Activated CD4-positive, alpha-beta T cell treated with anti-CD3 and anti-CD28 coated beads, Interleukin-2, amount 50 U/mL, for 1 hour (primary cell): ENCODE data around the gene KBTBD7.

Source experiments
- DNase-seq: peaks from one replicate; pipeline ENCODE4 v3.0.0-alpha.2; 2020

The KBTBD7 gene, protein sequence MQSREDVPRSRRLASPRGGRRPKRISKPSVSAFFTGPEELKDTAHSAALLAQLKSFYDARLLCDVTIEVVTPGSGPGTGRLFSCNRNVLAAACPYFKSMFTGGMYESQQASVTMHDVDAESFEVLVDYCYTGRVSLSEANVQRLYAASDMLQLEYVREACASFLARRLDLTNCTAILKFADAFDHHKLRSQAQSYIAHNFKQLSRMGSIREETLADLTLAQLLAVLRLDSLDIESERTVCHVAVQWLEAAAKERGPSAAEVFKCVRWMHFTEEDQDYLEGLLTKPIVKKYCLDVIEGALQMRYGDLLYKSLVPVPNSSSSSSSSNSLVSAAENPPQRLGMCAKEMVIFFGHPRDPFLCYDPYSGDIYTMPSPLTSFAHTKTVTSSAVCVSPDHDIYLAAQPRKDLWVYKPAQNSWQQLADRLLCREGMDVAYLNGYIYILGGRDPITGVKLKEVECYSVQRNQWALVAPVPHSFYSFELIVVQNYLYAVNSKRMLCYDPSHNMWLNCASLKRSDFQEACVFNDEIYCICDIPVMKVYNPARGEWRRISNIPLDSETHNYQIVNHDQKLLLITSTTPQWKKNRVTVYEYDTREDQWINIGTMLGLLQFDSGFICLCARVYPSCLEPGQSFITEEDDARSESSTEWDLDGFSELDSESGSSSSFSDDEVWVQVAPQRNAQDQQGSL

GRCh38 chr13:41193919-41194824, at the start of gene KBTBD7:
Gene KBTBD7 (minus strand): TSS chr13:41194569. CDS start chr13:41194257, 312 bp downstream.
- peak; percentile 84 for DNase-seq

- DNase-seq = no peak
Measured at GRCh38 chr13:41241626-41242025, 47.3 kb upstream of the KBTBD7 start.

DNA sequence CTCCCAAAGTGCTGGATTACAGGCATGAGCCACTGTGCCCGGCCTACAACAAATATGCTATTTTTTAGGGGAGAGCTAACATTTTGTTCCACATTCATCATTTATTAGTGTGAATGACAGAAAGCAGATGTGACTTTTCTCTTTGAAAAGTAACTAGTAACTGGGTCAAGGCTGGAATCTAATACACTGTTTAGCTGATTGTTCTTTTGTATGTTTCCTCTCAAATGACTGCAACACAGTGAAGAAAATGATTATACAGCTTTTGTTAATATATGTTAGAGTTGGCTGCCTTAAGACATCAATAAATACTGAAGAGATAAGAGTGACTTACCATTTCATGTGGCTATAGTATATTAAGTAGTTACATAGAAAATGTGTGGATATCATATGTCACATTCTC, 42.0 kb upstream of the KBTBD7 start:
- no peak for DNase-seq

DNA sequence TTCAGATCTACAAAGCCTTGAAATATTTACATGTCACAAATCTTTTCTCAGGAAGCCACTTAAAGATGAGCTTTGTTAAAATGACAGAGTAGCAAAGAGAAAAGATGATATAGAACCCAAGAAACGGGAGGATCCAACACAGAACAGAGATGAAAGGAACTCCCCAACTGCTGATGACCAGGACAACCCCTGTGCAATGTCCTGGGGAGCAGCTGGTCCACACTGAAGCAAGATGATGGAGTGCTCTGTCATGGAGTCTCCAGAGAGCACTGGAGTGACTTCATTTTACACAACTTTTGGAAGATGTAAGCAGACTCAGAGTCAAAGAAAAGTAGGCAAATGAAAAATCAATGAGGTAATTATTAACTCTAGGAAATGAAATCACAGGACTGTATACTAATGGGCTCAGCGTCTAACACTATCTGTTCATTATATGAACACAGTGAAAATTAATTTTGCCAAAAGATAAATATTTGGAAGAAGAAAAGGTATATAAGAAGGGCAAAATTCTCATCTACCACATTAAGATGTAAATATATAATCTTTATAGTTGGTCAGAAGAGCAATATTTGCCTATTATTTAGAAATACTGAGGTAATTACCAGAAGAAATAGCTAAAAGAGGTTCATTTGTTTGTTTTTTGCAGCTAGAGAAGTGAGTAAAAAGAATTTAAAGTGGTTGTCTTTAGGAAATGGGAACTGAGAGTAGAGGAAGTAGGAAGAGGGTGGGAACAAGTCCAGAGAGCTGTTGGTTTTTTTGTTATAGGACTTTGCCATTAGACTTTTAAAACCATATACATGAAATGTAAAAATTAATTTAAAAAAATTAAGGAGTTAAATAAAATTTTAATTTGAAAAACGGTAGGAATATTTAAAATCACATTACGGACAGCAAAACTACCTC, 38.5 kb upstream of the KBTBD7 start:
- no peak for DNase-seq

DNA sequence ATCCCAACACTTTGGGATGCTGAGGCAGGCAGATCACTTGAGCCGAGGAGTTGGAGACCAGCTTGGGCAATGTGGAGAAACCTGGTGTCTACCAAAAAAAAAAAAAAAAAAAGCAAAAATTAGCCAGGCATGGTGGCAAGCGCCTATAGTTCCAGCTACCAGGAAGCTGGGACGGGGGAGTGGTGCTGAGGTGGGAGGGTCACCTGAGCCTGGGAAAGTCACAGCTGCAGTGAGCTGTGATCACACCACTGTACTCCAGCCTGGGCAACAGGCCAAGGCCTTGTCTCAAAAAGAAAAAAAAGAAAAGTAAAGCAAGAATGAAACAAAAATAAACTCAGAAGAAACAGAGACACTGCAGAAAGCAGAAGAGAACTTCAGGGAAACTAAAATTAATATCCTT, 37.4 kb upstream of the KBTBD7 start:
- no peak for DNase-seq

DNA sequence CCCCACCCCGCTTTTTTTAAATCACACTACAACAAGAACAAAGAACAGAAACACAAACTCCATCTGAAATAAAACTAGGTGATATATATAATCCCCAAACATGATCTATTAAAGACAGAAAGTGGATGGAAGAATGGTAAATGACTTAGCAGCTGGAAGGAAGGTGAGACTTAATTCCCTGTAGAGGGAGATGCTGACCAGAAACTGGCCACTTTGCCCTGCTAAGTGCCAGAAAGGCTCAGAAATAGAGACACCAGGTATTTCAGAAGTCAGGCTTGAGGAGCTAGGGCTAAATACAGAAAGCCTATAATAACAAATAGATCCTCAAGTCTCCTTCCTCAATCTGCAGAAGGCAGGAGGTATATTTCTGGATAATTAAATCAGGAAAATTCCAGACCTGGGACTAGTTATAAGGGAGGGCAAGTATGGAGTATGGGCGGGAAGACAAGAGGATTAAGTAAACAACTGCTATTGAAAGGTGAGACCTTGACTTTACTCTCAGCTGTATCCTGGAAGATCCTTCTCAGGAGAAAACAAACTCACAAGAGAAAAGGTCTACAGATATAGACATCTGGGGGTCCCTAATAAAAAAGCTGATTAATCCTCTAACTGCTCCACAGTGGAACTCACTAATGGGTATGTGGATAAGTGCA, 36.8 kb upstream of the KBTBD7 start:
- DNase-seq = no peak

GRCh38 chr13:41229356-41229755, 35.0 kb upstream of the KBTBD7 start:
- no peak for DNase-seq

DNA sequence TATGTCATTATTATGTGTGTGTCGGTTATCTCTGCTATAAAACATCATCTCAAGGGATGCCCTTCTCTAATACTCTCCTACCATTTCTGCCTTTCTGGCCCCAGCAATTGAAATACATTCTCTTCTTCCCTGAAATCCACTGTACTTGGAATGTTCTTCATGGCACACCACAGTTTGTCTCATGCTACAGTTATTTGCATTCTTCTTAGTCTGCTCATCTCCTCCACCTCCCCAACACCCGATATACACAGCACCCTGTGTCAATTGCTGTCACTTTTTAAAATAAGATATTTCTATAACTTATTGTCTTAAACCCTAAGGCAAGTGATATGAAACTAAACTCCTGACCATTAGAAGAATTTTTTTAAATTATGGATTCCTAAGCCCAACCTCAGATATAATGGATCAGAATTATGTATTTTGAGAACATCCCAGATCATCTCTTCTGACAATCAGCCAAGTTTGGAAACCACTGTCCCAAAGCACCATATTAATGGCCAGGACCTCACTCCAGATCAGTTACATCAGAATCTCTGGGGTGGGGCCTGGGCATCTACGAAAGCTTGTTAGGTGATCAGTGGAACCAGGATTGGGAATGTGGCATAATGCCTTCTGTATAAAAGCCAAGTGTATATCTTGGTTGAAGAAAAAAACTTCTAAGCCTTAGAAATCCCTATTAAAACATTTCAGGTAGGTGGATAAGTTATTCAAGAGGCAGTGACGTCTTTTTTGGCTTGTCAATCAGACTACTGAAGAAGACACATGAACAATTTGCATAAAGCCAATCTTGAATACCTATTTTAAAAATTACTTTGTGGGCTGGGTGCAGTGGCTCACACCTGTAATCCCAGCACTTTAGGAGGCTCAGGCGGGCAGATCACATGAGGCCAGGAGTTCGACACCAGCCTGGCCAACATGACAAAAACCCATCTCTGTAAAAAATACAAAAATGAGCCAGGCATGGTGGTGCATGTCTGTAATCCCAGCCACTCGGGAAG, 30.0 kb upstream of the KBTBD7 start:
- DNase-seq = no peak

DNA sequence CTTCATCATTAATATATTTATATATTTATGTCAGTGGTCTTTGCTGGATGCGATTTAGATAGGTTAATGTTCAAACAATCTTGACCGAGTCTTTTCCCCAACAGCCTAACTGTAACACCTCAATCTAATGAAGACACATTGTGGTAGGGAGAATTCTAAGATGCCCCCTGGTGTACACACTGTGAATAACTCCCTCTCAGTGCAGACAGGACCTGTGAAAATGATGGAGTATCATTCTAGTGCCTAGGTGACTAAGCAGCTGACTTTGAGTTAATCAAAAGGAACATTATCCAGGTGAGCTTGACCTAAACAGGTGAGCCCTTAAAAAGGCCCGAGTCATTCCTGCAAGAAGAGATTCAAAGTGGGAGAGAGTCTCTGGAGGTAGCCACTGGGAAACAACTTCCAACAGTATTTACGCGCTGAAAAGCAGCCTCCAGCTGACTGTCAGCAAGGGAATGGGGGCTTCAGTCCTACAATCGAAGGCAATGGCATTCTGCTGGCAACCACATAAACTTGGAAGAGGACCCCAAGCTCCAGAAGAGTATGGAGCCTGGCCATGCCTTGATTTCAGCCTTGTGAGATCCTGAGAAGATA, 28.0 kb upstream of the KBTBD7 start:
- peak; percentile 40 for DNase-seq

GRCh38 chr13:41220401-41220800, 26.0 kb upstream of the KBTBD7 start:
- DNase-seq = no peak

DNA sequence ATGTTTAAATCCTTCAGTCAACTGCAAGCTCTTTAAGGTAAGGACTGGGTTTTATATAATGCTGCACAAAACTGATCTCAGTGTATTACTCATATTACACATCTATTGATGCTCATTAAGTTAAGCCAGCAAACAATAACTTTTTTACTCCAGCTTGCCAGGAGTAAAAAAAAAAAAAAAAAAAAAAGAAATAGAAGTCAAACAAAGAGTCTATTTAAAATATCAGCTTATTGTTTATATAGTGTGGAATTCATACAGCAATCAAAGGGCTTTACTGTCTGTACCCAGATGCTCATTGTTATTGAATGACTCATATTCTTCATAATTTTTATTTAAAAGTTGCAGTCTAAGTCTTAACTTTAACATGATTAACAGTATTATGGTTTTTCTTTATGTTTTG, 21.8 kb upstream of the KBTBD7 start:
- DNase-seq = no peak

DNA sequence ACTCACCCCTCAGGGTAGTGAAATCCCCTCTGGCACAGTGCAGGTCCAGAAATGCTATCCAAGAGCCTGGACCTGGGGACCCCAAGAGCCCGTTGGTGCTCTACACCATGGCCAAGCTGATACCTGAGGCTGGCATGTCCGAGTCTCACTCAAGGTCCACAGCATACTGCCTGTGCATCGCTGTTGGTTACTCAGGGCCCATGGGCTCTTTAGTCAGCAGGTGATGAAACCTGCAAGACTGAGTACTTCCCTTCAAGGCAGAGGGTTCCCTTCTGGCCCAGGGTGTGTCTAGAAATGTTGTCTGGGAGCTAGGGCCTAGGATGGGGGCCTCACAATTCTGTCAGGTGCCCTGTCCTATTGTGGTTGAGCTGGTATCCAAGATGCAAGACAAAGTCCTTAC, 19.6 kb upstream of the KBTBD7 start:
- DNase-seq = no peak

DNA sequence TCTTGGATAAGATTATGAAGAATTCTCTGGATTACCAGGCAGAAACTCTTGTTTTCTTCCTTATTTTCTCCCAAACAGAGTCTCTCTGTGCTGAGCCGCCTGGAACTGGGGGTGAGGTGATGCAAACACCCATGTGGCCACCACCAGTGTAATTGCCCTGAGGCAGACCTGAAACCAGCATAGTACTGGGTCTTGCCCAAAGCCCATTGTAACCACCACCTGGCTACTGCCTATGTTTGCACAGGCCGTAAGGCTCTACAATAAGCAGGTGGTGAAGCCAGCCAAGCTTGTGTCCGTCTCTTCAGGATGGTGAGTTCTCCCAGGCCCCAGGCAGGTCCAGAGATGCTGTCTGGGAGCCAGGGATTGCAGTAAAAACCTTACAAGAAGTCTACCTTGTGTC, 18.9 kb upstream of the KBTBD7 start:
- DNase-seq = no peak

GRCh38 chr13:41212881-41213280, 18.5 kb upstream of the KBTBD7 start:
- no peak for DNase-seq

DNA sequence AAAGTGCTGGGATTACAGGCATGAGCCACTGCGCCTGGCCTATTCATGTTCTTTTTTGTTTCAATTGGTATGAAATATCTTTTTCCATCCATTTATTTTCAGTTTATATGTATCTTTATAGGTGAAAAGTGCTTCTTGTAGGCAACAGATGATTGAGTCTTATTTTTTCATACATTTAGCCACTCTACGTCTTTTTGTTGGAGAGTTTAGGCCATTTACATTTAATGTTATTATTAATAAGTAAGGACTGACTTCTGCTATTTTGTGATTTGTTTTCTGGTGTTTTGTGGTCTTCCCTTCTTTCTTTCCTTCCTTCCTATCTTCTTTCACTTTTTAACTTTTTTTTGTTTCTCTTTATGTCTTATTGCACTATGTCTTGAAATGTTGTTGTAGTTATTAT, 16.7 kb upstream of the KBTBD7 start:
- DNase-seq = no peak

DNA sequence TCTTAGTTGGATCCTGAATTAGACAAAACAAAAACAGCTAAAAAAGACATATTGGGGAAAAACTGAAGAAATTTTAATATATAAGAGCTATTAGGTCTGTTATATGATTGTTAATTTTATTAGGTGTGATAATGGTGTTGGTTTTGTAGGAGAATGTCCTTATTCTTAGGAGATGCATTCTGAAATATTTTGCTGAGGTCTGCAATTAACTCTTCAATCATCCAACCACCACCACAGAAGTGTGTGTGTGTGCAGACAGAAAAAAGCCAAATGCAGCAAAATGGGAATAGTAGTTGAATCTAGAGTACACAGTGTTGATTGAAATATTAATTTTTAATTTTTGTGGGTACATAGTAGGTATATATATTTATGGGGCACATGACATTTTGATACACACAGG, 12.1 kb upstream of the KBTBD7 start:
- no peak for DNase-seq

- DNase-seq = no peak
Measured at GRCh38 chr13:41203810-41204209, 9.4 kb upstream of the KBTBD7 start.

- no peak for DNase-seq
Measured at GRCh38 chr13:41200126-41200525, 5.8 kb upstream of the KBTBD7 start.

DNA sequence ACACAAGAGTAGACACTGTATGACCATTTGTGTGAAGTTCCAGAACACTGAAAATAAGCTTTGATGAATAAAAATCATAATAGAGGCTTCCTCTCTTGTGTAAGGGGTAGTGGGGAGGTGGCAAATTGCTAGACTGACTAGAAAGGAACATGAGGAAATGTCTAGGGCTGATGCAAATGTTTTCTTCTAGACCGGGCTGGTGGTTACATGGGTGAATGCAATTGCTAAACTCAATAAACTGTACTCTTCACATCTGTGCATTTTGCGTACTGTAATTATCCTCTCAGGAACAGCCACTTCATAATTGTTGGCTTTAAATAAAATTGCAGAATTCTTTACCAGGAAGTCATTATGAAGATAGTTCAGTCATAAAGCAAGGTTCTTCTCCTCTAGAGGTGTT, 5.2 kb upstream of the KBTBD7 start:
- no peak for DNase-seq

DNA sequence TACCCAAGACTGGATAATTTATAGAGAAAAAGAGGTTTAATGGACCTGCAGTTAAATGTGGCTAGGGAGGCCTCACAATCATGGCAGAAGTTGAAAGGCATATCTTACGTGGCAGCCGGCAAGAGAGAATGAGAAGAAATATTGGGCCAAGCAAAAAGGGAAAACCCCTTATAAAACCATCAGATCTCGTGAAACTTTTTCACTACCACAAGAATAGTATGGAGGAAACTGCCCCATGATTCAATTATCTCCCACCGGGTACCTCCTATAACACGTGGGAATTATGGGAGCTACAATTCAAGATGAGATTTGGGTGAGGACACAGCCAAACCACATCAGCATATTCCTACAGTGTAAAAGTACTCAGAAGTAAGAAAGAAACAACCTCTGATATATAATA, 4.7 kb upstream of the KBTBD7 start:
- DNase-seq = no peak
